HG02642 (cell line): ENCODE measurements around the gene TMEM217.

Source experiments
- ATAC-seq: cut with Tn5 transposase; IDR thresholded peaks from one replicate; pipeline ENCODE4 v1.9.1; 2021; ENCODE audit warnings: mild to moderate bottlenecking; ENCODE audit not compliant: unreplicated experiment, poor library complexity

TMEM217 gene

DNA sequence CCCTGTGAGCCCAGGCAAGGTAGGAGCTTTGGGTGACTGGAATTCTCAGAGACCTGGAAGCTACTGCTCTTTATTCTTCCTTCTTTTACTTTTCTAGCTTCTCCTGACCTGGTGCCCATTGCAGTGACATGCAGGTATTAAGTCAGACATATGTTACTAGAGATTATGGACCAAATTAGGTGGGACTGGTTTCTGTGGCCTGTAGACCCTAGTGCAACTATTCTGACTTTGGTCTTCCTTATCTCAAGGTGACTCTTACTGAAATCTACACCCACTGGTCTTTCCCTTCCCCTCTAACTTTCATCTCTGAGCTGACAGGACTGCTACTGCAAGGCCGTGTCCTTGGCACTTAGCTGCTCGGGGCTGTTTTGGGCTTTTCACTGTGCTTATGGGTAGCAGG, 24.4 kb upstream of the TMEM217 start:
- no peak for ATAC-seq

GRCh38 chr6:37280162-37280887, 22.4 kb upstream of the TMEM217 start:
- ATAC-seq = no peak

GRCh38 chr6:37279366-37280134, 21.6 kb upstream of the TMEM217 start:
- no peak for ATAC-seq

GRCh38 chr6:37277001-37277409, 19.1 kb upstream of the TMEM217 start:
- ATAC-seq = no peak

DNA sequence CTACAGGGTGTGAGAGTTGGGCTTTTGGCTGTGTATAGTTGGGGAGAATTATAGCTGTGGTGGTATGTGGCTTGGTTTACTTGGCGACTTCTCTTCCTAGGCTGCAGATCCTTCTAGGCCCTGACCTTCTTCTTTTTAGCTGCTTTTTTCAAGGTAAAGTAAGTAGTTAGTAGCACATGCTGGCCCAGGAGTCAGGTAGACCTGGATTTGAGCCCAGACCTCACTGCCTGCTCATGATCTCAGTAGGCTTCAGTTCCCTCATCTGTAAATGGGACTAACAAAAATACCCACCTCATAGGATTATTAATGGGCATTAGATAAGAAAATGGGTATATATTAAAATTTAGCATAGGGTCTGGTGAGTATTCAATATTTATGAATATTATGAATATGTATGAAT, 17.4 kb upstream of the TMEM217 start:
- no peak for ATAC-seq

- no peak for ATAC-seq
These were observed 15.7 kb upstream of the TMEM217 start for GRCh38 chr6:37273690-37274089.

DNA sequence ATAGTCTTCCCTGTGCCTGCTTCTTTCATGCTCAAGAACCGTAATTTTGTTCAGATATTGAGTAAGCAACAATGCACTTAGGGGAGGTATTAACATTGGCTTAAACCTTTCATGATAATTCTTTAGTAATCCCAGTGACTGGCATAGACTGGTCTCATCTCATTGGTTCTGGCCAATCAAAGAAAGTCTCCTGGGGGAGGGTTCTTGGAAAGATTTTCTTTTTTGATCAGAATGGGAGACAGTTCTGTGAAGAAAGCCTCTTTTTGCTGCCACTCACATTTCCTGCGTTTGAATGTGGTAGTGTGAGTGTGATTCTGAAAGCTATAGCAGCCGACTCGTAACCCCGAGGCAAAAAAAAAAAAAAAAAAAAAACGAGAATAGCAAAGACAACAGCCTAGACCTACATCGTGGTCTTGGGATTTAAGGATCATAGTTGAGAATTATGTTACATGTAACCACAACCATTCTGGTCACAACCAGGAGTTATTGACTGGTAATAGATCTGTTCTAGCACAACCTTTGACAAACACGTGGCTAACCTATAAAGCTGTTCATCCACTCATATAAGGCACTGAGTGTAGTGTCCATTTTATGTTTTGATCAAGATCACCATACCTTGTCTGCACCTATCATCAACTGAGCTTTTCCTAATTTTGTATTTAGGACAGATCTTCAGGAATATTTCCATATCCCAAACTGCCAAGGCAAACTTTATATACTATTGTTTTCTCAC, 15.1 kb upstream of the TMEM217 start:
- ATAC-seq = no peak

DNA sequence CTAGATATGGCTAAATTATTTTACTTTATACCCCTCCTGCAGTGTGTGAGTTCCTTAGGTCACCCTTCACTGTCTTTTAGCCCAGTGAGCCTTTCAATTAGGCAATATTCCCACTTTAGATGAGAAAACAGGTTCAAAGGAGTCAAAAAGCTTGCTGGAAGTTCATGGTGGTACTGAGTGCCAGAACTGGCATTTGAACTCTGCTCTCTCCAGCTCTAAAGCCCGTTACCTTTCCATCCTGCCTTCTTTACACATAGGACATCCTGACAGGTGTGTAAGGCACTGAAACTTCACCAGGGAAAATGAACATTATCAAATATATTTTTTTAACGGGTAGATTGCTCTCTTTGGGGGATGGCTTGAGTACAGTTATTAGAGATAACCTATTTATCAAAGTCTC, 11.2 kb upstream of the TMEM217 start:
- ATAC-seq = no peak

DNA sequence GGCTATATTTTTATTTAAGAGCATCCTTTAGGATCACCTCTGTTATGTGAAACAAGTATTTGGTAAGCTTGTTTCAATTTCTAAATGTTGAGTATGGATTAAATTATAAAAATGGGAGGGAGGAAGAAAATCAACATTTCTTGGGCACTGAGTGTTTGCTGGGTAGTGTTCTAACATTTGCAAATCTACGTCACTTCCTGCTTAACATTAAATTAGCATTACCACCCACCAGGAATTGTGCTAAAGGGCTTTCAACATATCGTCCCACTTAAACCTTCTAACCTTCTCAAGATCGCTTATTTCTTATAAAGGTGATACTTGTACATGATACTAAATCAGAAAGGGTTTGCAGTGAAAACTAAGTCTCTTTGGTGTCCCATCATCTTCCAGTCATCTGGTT, 7.9 kb upstream of the TMEM217 start:
- no peak for ATAC-seq

DNA sequence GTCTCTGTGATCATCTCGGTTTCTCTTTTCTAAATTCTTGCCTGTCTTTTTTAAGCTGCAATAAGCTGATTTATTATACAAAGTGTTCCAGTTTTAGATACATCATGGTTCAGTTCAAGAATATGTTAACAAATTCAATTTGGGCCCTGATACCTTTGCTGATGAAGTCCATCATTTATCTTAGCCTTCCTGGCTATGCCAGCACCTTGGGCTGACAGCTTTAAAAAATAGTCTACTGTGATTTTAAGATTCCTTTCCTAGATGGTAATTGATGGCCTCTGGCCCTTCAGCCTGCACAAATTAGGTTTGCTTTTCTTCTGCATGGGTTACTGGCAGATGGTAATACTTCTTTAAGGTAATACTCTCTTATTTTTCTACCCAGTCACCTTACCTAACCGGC, 7.1 kb upstream of the TMEM217 start:
- ATAC-seq = no peak

GRCh38 chr6:37262446-37263026, 4.6 kb upstream of the TMEM217 start:
- ATAC-seq = no peak

DNA sequence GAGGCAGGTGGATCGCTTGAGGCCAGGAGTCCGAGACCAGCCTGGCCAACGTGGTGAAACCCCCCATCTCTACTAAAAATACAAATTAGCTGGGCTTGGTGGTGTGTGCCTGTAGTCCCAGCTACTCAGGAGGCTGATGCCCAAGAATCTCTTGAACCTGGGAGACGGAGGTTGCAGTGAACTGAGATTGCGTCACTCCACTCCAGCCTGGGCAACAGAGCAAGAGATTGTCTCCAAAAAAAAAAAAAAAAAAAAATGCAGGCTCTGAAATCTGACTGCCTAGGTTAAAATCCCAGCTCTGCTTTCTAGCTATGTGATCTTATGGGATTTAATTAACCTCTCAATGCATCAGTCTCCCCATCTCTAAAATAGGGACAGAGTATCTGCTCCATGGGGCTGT, 3.3 kb upstream of the TMEM217 start:
- no peak for ATAC-seq

- ATAC-seq = no peak
These were observed 2.5 kb upstream of the TMEM217 start for GRCh38 chr6:37260444-37260843.

DNA sequence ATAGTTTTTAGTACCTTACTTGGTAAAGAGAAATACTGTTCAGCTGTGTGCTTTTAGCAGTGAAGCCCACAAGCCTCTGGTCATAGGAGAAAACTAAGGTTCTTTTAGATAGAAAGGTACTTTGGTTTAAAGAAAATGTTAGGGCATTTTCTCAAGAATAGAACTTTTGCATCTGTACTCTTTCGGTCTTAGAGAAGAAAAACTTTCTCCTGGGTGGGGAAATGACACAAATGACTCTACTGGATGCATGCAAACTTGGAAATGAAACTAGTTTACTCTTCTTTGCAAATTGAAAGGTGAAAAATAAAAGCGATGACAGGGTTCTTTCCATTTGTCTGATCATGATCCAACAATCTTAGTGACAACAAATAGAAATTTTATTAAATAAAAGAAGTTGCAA, 2.1 kb upstream of the TMEM217 start:
- ATAC-seq = no peak

- ATAC-seq = no peak
These were observed 1.2 kb upstream of the TMEM217 start for GRCh38 chr6:37259191-37259590.

GRCh38 chr6:37258405-37259105, 611 bp upstream of the TMEM217 start:
- no peak for ATAC-seq

DNA sequence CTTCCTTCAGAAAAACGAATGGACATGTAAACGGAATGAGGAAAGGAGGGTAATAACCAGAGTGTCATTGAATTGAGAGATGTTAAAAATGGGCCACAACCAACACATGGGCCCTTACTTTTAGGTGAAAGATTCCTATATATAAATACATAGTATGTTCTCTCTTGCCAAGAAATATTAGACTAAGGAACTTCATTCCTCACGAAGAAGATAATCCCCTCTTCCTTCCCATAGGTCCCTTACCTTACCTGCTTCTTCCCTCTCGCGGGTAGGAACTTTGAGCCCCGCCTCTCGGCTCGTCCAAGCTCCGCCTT, 667 bp downstream of the TMEM217 start:
- ATAC-seq = no peak

- no peak for ATAC-seq
These were observed 1.1 kb downstream of the TMEM217 start for GRCh38 chr6:37256692-37257319.

DNA sequence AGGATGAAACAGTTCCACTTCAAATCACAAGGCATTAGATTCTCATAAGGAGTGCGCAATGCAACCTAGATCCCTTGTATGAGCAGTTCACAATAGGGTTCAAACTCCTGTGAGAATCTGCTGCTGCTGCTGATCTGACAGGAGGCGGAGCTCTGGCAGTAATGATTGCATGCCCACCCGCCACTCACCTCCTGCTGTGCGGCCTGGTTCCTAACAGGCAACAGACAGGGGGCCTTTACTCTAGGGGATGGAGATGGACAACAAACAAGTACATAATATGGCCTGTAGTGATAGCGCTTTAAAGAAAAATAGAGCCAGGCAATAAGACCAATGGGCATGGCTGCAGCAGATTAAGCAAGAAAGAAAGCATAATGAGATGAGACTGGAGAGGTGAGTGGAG, 3.1 kb downstream of the TMEM217 start:
- no peak for ATAC-seq

- no peak for ATAC-seq
These were observed 4.4 kb downstream of the TMEM217 start for GRCh38 chr6:37253486-37254007.
